ENCODE data around the gene IL20RA. TPM values are rescaled to one million over a fixed set of nuclear protein-coding genes. Genes with fewer than 3 reads are reported as not detected.
A peak's percentile ranks its signal among the peaks of the same experiment; 100 is the strongest.

The IL20RA gene
- polyA plus RNA-seq, 1 of the 3 experiments (the other 2 are of a cell fraction), result 0.10 TPM

DNA sequence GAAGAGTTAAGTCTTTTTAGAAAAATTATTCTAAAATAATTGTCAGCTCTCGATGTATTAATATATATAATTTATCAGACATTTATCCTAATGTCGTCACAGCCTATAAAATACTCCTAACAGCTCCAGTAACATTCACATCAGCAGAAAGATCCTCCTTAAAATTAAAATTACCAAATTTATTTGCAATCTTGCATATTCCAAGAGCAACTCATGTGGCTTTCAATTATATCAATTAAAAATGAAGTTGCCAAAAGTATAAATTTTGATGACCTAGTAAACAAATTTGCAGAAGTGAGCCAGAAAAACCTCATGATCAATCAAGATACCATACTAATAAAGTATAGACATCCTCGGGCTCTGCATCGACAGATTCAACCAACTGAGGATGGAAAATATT, 60.2 kb downstream of the IL20RA start (continued):
- no peak for TF ChIP-seq FOXM1 (IDR thresholded peaks at IDR 0.05; ENCODE audit: low read depth)
- TF ChIP-seq, protein P1, sequence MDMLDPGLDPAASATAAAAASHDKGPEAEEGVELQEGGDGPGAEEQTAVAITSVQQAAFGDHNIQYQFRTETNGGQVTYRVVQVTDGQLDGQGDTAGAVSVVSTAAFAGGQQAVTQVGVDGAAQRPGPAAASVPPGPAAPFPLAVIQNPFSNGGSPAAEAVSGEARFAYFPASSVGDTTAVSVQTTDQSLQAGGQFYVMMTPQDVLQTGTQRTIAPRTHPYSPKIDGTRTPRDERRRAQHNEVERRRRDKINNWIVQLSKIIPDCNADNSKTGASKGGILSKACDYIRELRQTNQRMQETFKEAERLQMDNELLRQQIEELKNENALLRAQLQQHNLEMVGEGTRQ (IDR thresholded peaks at IDR 0.05; ENCODE audit: borderline replicate concordance, low read depth, low read length), result no peak
- TF ChIP-seq TEAD4 (IDR thresholded peaks at IDR 0.05; ENCODE audit: borderline replicate concordance, insufficient read depth), result no peak
- no peak for TF ChIP-seq USF1 (IDR thresholded peaks at IDR 0.05; ENCODE audit: borderline replicate concordance, low read depth)

GRCh38 chr6:136983687-136984086, 61.1 kb downstream of the IL20RA start:
- DNase-seq, result no peak
- Histone ChIP-seq H3K27ac (ENCODE audit: low read depth in 2 of 2, low read length in 1 of 2) (peak overlapping the region in 1 of 2 experiments; percentile 100; a peak in 2 of 4 replicates), H3F3A (replicated peaks; ENCODE audit: insufficient read depth) (no peaks in the 10 kb centered on the region), H2AFZ (ENCODE audit: low read depth) (no peak overlapping the region), H3K36me3 (replicated peaks in 1 of 2; ENCODE audit: control insufficient read depth in 1 of 2, insufficient read depth in 2 of 2, low read length in 1 of 2) (no peaks in the 10 kb centered on the region), H3K9me3 (no peaks in the 10 kb centered on the region), H3K4me1 (ENCODE audit: control insufficient read depth in 1 of 2, insufficient read depth in 2 of 2, low read depth in 1 of 2, low read length in 1 of 2) (peaks cover 0 to 59% of the 10 kb centered on the region in 2 experiments; a peak in 2 of 4 replicates), H3K9ac (no peak overlapping the region), H3K4me2 (no peak overlapping the region), H3K27me3 (ENCODE audit: insufficient read depth) (no peaks in the 10 kb centered on the region), H3K79me2 (ENCODE audit: insufficient read depth) (no peaks in the 10 kb centered on the region), H4K20me1 (ENCODE audit: insufficient read depth) (no peaks in the 10 kb centered on the region), H3K9me2 (no peaks in the 10 kb centered on the region), H3K4me3 (ENCODE audit: low read depth in 2 of 2, low read length in 1 of 2) (no peak overlapping the region)
- POLR2A ChIA-PET, result interaction anchor here (0.8 to 3.1 kb wide), 9 partner anchors 13 to 191 kb away, joined by 3 to 67 read pairs (median 7); partner anchors contain the start of genes IL20RA, MAP3K5 and SLC35D3
- WGBS (ENCODE audit: low lambda C conversion rate), result 19% methylated on average over 2 of the region's 2 CpGs
- TF ChIP-seq GABPA (IDR thresholded peaks at IDR 0.05; ENCODE audit: low read depth) (no peak), CHD2 (IDR thresholded peaks at IDR 0.05; ENCODE audit: low read length, partially characterized antibody) (peak; percentile 43), GATA2 (CRISPR knock-in tag; IDR thresholded peaks at IDR 0.05) (peak; percentile 96), RAD21 (IDR thresholded peaks at IDR 0.05; ENCODE audit: low read length) (no peak), MXI1 (IDR thresholded peaks at IDR 0.05; ENCODE audit: low read depth, low read length) (peak; percentile 59; the same call in 1 of the 2 replicates), FOXJ3 (CRISPR knock-in tag; IDR thresholded peaks at IDR 0.05) (peak; percentile 64), EP300 (IDR thresholded peaks at IDR 0.05; ENCODE audit: borderline replicate concordance in 1 of 2, low read depth in 1 of 2, low read length in 1 of 2) (peak in 1 of 2 experiments; percentile 83; a peak in 2 of 4 replicates), USF1 (IDR thresholded peaks at IDR 0.05; ENCODE audit: borderline replicate concordance, low read depth) (no peak)
- CTCF ChIA-PET, result interaction anchor here (1.0 to 2.7 kb wide), 9 partner anchors 12 to 331 kb away, joined by 3 to 17 read pairs (median 6); partner anchors contain the start of gene SLC35D3

DNA sequence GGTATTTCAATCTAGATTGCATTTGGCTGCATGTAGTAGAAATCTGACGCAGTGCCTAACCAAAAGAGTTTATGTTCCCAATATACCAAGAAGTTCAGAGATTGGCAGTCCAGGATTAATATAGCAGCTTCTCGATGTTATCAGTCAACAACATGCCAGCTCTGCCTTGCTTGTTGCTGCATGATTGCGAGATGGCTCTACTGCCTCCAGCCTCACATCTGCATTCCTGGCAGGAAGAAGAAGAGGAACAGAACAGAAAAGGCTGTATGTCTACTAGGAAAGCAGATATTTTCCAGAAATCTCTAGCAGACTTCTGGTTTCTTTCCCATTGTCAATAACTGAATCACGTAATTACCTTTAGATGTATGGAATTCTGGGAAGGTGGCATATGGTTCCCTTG, 61.8 kb downstream of the IL20RA start:
- peak overlapping the region in 1 of 2 experiments; percentile 100; a peak in 2 of 4 replicates for H3K27ac ChIP-seq (ENCODE audit: low read depth in 2 of 2, low read length in 1 of 2)
- DNase-seq, result peak; percentile 47
- H3K9me2 ChIP-seq, result no peaks in the 10 kb centered on the region
- H3K9me3 ChIP-seq, result no peaks in the 10 kb centered on the region
- POLR2A ChIA-PET, result interaction anchor here (0.6 to 3.1 kb wide), 9 partner anchors 12 to 693 kb away, joined by 3 to 67 read pairs (median 7); partner anchors contain the start of genes BCLAF1, IL20RA and SLC35D3
- H3K4me3 ChIP-seq (ENCODE audit: low read depth in 2 of 2, low read length in 1 of 2), result no peak overlapping the region
- H3F3A ChIP-seq (replicated peaks; ENCODE audit: insufficient read depth), result no peaks in the 10 kb centered on the region
- no peak overlapping the region for H3K9ac ChIP-seq
- H4K20me1 ChIP-seq (ENCODE audit: insufficient read depth), result no peaks in the 10 kb centered on the region
- no peaks in the 10 kb centered on the region for H3K36me3 ChIP-seq (replicated peaks in 1 of 2; ENCODE audit: control insufficient read depth in 1 of 2, insufficient read depth in 2 of 2, low read length in 1 of 2)
- peaks cover 0 to 60% of the 10 kb centered on the region in 2 experiments; a peak in 2 of 4 replicates for H3K4me1 ChIP-seq (ENCODE audit: control insufficient read depth in 1 of 2, insufficient read depth in 2 of 2, low read depth in 1 of 2, low read length in 1 of 2)
- H3K79me2 ChIP-seq (ENCODE audit: insufficient read depth), result no peaks in the 10 kb centered on the region
- CTCF ChIA-PET, result interaction anchor here (1.2 to 2.7 kb wide), 8 partner anchors 12 to 332 kb away, joined by 3 to 17 read pairs (median 6); partner anchors contain the start of gene SLC35D3
- 28% methylated on average over 4 of the region's 4 CpGs for WGBS (ENCODE audit: low lambda C conversion rate)
- H2AFZ ChIP-seq (ENCODE audit: low read depth), result no peak overlapping the region
- H3K4me2 ChIP-seq, result no peak overlapping the region
- no peaks in the 10 kb centered on the region for H3K27me3 ChIP-seq (ENCODE audit: insufficient read depth)
- no peak for TF ChIP-seq JUND (IDR thresholded peaks at IDR 0.05)
- peak; percentile 98 for TF ChIP-seq FOXJ3 (CRISPR knock-in tag; IDR thresholded peaks at IDR 0.05)
- peak; percentile 94 for TF ChIP-seq GATA2 (CRISPR knock-in tag; IDR thresholded peaks at IDR 0.05)
- TF ChIP-seq SIN3A (IDR thresholded peaks at IDR 0.05; ENCODE audit: borderline replicate concordance, low read depth, low read length), result no peak
- no peak for TF ChIP-seq USF1 (IDR thresholded peaks at IDR 0.05; ENCODE audit: borderline replicate concordance, low read depth)
- no peak for TF ChIP-seq FOSL2 (IDR thresholded peaks at IDR 0.05; ENCODE audit: borderline replicate concordance, low read depth)
- TF ChIP-seq, protein P2, sequence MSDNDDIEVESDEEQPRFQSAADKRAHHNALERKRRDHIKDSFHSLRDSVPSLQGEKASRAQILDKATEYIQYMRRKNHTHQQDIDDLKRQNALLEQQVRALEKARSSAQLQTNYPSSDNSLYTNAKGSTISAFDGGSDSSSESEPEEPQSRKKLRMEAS (IDR thresholded peaks at IDR 0.05; ENCODE audit: low read depth), result no peak
- TF ChIP-seq, protein P3, sequence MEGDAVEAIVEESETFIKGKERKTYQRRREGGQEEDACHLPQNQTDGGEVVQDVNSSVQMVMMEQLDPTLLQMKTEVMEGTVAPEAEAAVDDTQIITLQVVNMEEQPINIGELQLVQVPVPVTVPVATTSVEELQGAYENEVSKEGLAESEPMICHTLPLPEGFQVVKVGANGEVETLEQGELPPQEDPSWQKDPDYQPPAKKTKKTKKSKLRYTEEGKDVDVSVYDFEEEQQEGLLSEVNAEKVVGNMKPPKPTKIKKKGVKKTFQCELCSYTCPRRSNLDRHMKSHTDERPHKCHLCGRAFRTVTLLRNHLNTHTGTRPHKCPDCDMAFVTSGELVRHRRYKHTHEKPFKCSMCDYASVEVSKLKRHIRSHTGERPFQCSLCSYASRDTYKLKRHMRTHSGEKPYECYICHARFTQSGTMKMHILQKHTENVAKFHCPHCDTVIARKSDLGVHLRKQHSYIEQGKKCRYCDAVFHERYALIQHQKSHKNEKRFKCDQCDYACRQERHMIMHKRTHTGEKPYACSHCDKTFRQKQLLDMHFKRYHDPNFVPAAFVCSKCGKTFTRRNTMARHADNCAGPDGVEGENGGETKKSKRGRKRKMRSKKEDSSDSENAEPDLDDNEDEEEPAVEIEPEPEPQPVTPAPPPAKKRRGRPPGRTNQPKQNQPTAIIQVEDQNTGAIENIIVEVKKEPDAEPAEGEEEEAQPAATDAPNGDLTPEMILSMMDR (IDR thresholded peaks at IDR 0.05), result no peak
- no peak for TF ChIP-seq EZH2phosphoT487 (IDR thresholded peaks at IDR 0.05; ENCODE audit: borderline replicate concordance, low read depth)
- no peak for TF ChIP-seq POLR2AphosphoS5 (IDR thresholded peaks at IDR 0.05; ENCODE audit: low read depth, low read length)
- no peak for TF ChIP-seq NRF1 (IDR thresholded peaks at IDR 0.05; ENCODE audit: low read depth, low read length)

All from SK-N-SH (cell line).